SK-N-MC (cell line): ENCODE results near the gene C3orf85.

Experiments
- EZH2 ChIP-seq: fragments of 200-600 bp; sonication (generic); IDR thresholded peaks from one replicate; pipeline ENCODE4 v1.6.1; 2017; ENCODE audit warnings: antibody characterized with exemption
- FOXP2 ChIP-seq: optimal IDR thresholded peaks from 2 replicates; pipeline ENCODE3; 2011; ENCODE audit warnings: mild to moderate bottlenecking, moderate library complexity; ENCODE audit not compliant: insufficient read depth; ENCODE audit errors: extremely low read length, control extremely low read depth
- POLR2AphosphoS5 ChIP-seq: IDR thresholded peaks from 2 replicates; pipeline ENCODE4 v1.6.1; 2012; ENCODE audit warnings: mild to moderate bottlenecking, low read depth, low read length, borderline replicate concordance

DNA sequence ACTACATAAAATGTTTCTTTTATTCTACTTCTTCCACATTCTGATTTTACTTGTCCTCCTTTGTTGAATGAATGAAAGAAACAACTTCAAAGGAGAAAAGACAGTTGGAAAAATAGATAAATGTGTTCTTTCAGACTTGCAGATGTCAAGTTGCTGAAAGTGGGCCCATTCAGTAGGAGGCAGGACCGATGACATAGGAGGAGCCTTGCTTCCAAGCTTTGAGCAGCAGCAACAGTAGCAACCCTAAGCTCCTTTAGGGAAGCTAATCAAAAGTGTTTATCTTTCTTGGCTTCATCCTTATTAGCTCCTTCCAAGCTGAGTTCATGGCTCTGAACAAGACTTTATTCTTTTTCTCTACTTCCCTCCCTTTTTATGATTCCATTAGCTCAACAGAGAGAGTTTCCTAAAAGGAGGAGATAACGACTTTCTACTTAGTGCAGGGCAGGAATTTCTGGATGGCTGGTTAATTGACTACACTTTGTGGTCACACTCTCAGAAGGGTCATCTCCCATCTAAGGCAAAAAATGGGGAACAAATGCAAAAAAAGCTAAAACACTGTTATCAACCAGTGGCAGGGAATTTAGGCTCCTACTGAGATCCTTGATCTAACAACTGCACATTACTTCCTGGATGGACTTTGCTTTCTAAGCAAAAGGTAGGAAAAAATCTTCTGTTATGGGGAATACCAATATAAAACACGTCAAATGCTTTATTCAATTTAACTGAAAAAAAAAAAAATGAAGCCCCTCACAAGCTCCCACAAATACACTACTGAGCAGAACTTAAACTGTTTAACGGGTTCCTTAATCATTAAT is 23.4 kb upstream of the C3orf85 start:
- TF ChIP-seq EZH2 (no peak), FOXP2 (no peak), POLR2AphosphoS5 (no peak)
